C4-2B (cell line): ENCODE data around the gene WDR55.

ENCODE experiments used
- CTCF ChIP-seq: fragments of 450-650 bp; conservative IDR thresholded peaks from 2 replicates; pipeline ENCODE4 v1.5.1; 2017; ENCODE audit warnings: mild to moderate bottlenecking
- ZFX ChIP-seq: fragments of 450-650 bp; IDR thresholded peaks from 2 replicates; pipeline ENCODE4 v1.6.1; 2017

GRCh38 chr5:140628711-140629110, 36.0 kb upstream of the WDR55 start:
- TF ChIP-seq CTCF (no peak), ZFX (no peak)
